Loucy (cell line): ENCODE data around the gene B3GAT2.

Experiments used
- H2AFZ ChIP-seq: fragments of 200-600 bp; sonication (generic); 2 replicates; pipeline ENCODE4 v1.6.0; 2016; ENCODE audit warnings: antibody characterized with exemption, mild to moderate bottlenecking, low read length, moderate library complexity
- H3F3A ChIP-seq: fragments of 200-600 bp; 2 replicates; pipeline ENCODE4 v1.6.0; 2016; ENCODE audit warnings: antibody characterized with exemption, low read depth, mild to moderate bottlenecking
- H3K27me3 ChIP-seq: fragments of 200-600 bp; sonication (generic); 2 replicates; pipeline ENCODE4 v1.6.1; 2014; ENCODE audit warnings: low read length, mild to moderate bottlenecking; ENCODE audit not compliant: insufficient read depth, poor library complexity, severe bottlenecking
- H3K36me3 ChIP-seq: fragments of 200-600 bp; sonication (generic); 2 replicates; pipeline ENCODE4 v1.6.1; 2016; ENCODE audit warnings: low read length; ENCODE audit not compliant: insufficient read depth
- H3K4me1 ChIP-seq: fragments of 200-600 bp; sonication (generic); 2 replicates; pipeline ENCODE4 v1.5.1; 2014; ENCODE audit warnings: low read length, mild to moderate bottlenecking; ENCODE audit not compliant: insufficient read depth, poor library complexity, severe bottlenecking
- H3K4me2 ChIP-seq: fragments of 200-600 bp; sonication (generic); 2 replicates; pipeline ENCODE4 v1.6.0; 2014; ENCODE audit warnings: antibody characterized with exemption, low read length, low read depth, mild to moderate bottlenecking; ENCODE audit not compliant: poor library complexity, severe bottlenecking
- H3K4me3 ChIP-seq: fragments of 200-600 bp; sonication (generic); 2 replicates; pipeline ENCODE4 v1.5.1; 2014; ENCODE audit warnings: low read length, mild to moderate bottlenecking, mixed read lengths; ENCODE audit not compliant: poor library complexity, severe bottlenecking
- H3K79me2 ChIP-seq: fragments of 200-600 bp; sonication (generic); 2 replicates; pipeline ENCODE4 v1.6.1; 2014; ENCODE audit warnings: low read length; ENCODE audit not compliant: insufficient read depth
- H3K9ac ChIP-seq: fragments of 200-600 bp; sonication (generic); 2 replicates; pipeline ENCODE4 v1.6.0; 2014; ENCODE audit warnings: mild to moderate bottlenecking, low read depth, low read length, moderate library complexity; ENCODE audit not compliant: poor library complexity, severe bottlenecking
- H3K9me2 ChIP-seq: fragments of 200-600 bp; sonication (generic); replicated peaks from 2 replicates; pipeline ENCODE4 v1.6.1; 2016; ENCODE audit warnings: low read depth, low read length, mixed read lengths
- H3K9me3 ChIP-seq: fragments of 200-600 bp; sonication (generic); 2 replicates; pipeline ENCODE4 v1.6.1; 2014; ENCODE audit warnings: mild to moderate bottlenecking, antibody characterized with exemption, low read length, low read depth; ENCODE audit not compliant: insufficient read depth
- H4K20me1 ChIP-seq: fragments of 200-600 bp; sonication (generic); 2 replicates; pipeline ENCODE4 v1.6.0; 2014; ENCODE audit warnings: antibody characterized with exemption, low read length, mild to moderate bottlenecking; ENCODE audit not compliant: insufficient read depth, poor library complexity, severe bottlenecking
- CTCF ChIP-seq: fragments of 200-600 bp; sonication (generic); conservative IDR thresholded peaks from 2 replicates; pipeline ENCODE4 v1.5.1; 2014; ENCODE audit warnings: mild to moderate bottlenecking, antibody characterized with exemption, low read length
- EZH2phosphoT487 ChIP-seq: fragments of 200-600 bp; IDR thresholded peaks from 2 replicates; pipeline ENCODE4 v1.6.1; 2018; ENCODE audit warnings: antibody characterized with exemption, mild to moderate bottlenecking, moderate library complexity, borderline replicate concordance

B3GAT2 gene

GRCh38 chr6:70849348-70850069 is 107.4 kb downstream of the B3GAT2 start:
- Histone ChIP-seq H3K79me2 (no peaks in the 10 kb centered on the region), H3K4me2 (no peak overlapping the region), H3F3A (no peaks in the 10 kb centered on the region), H2AFZ (no peak overlapping the region), H3K4me1 (no peaks in the 10 kb centered on the region), H4K20me1 (no peaks in the 10 kb centered on the region), H3K27me3 (no peaks in the 10 kb centered on the region), H3K9me3 (no peaks in the 10 kb centered on the region), H3K9me2 (no peaks in the 10 kb centered on the region), H3K4me3 (no peak overlapping the region), H3K36me3 (peaks cover 9% of the 10 kb centered on the region), H3K9ac (no peak overlapping the region)
- TF ChIP-seq EZH2phosphoT487 (no peak), CTCF (no peak)

- H3K9ac ChIP-seq: no peak overlapping the region
- no peak overlapping the region for H2AFZ ChIP-seq
- H3K9me3 ChIP-seq: no peaks in the 10 kb centered on the region
- H3K36me3 ChIP-seq: peaks cover 7% of the 10 kb centered on the region
- H3K79me2 ChIP-seq: no peaks in the 10 kb centered on the region
- H3K27me3 ChIP-seq: no peaks in the 10 kb centered on the region
- H3K4me2 ChIP-seq: no peak overlapping the region
- H3K9me2 ChIP-seq: no peaks in the 10 kb centered on the region
- no peaks in the 10 kb centered on the region for H3F3A ChIP-seq
- no peaks in the 10 kb centered on the region for H4K20me1 ChIP-seq
- H3K4me3 ChIP-seq: no peak overlapping the region
- H3K4me1 ChIP-seq: no peaks in the 10 kb centered on the region
- TF ChIP-seq CTCF: no peak
Measured at GRCh38 chr6:70847106-70848084, 109.5 kb downstream of the B3GAT2 start.

- Histone ChIP-seq H3K4me3 (no peak overlapping the region), H3K9ac (no peak overlapping the region), H3K27me3 (no peaks in the 10 kb centered on the region), H2AFZ (no peak overlapping the region), H3K4me2 (no peak overlapping the region), H3K9me3 (no peaks in the 10 kb centered on the region), H3K4me1 (no peaks in the 10 kb centered on the region), H3F3A (no peaks in the 10 kb centered on the region), H3K79me2 (no peaks in the 10 kb centered on the region), H4K20me1 (no peaks in the 10 kb centered on the region), H3K9me2 (no peaks in the 10 kb centered on the region), H3K36me3 (peaks cover 4% of the 10 kb centered on the region; the same call in 1 of the 2 replicates)
- TF ChIP-seq CTCF (no peak), EZH2phosphoT487 (no peak)
Measured at GRCh38 chr6:70846207-70846835, 110.5 kb downstream of the B3GAT2 start.
